ENCODE measurements around the gene ST8SIA5. TPM values are rescaled to one million over a fixed set of nuclear protein-coding genes. Genes with fewer than 3 reads are reported as not detected.

The ST8SIA5 gene
- total RNA-seq, 1 experiment from 2014 or later, result 5.4 TPM

- Mint-ChIP-seq H3K4me1 (no peaks in the 10 kb centered on the region), H3K27ac (no peak overlapping the region), H3K27me3 (ENCODE audit: low read depth) (peaks cover 5% of the 10 kb centered on the region), H3K36me3 (peaks cover 2% of the 10 kb centered on the region; the same call in 1 of the 2 replicates), H3K4me3 (no peak overlapping the region), H3K9me3 (peaks cover 20% of the 10 kb centered on the region)
- TF ChIP-seq ZSCAN18 (CRISPR knock-in tag; IDR thresholded peaks at IDR 0.05) (no peak), KAT7 (CRISPR knock-in tag; IDR thresholded peaks at IDR 0.05; ENCODE audit: borderline replicate concordance) (no peak), E2F5 (CRISPR knock-in tag; IDR thresholded peaks at IDR 0.05) (no peak), EMX1 (CRISPR knock-in tag; IDR thresholded peaks at IDR 0.05) (no peak), CREB1 (CRISPR knock-in tag; IDR thresholded peaks at IDR 0.05) (no peak), NFYB (CRISPR knock-in tag; conservative IDR thresholded peaks at IDR 0.05; ENCODE audit: low read depth) (no peak), ZNF138 (CRISPR knock-in tag; conservative IDR thresholded peaks at IDR 0.05) (no peak), TP53 (CRISPR knock-in tag; IDR thresholded peaks at IDR 0.05) (no peak), TEAD1 (CRISPR knock-in tag; IDR thresholded peaks at IDR 0.05) (no peak), ATF1 (CRISPR knock-in tag; IDR thresholded peaks at IDR 0.05) (no peak), PRRX2 (CRISPR knock-in tag; IDR thresholded peaks at IDR 0.05) (no peak), ZNF219 (CRISPR knock-in tag; IDR thresholded peaks at IDR 0.05; ENCODE audit: borderline replicate concordance) (no peak), AFF4 (CRISPR knock-in tag; IDR thresholded peaks at IDR 0.05; ENCODE audit: borderline replicate concordance) (no peak)
- POLR2A ChIA-PET, result interaction anchor here (1.1 kb wide), 1 partner anchor 25 kb away, joined by 3 read pairs; no protein-coding TSS in a partner anchor
- no peak for DNase-seq (ENCODE audit: low spot score)
- CTCF ChIA-PET, result interaction anchor here (1.4 kb wide), 1 partner anchor 16 kb away, joined by 4 read pairs; no protein-coding TSS in a partner anchor
- no peak for ATAC-seq
Measured at GRCh38 chr18:46740046-46740445, 16.8 kb downstream of the ST8SIA5 start.

GRCh38 chr18:46738491-46738890 is 18.4 kb downstream of the ST8SIA5 start:
- DNase-seq (ENCODE audit: low spot score), result no peak
- peak overlapping the region; percentile 42 for H3K27ac Mint-ChIP-seq
- no peak for ATAC-seq
- peaks cover 20% of the 10 kb centered on the region for H3K9me3 Mint-ChIP-seq
- H3K4me1 Mint-ChIP-seq, result no peaks in the 10 kb centered on the region
- peaks cover 3% of the 10 kb centered on the region; the same call in 1 of the 2 replicates for H3K27me3 Mint-ChIP-seq (ENCODE audit: low read depth)
- ChIA-PET CTCF (no interaction called here), POLR2A (no interaction called here)
- TF ChIP-seq ZNF263 (CRISPR knock-in tag; IDR thresholded peaks at IDR 0.05; ENCODE audit: low read depth), result no peak
- TF ChIP-seq ETV6 (CRISPR knock-in tag; IDR thresholded peaks at IDR 0.05), result no peak
- TF ChIP-seq ZBTB21 (CRISPR knock-in tag; IDR thresholded peaks at IDR 0.05; ENCODE audit: borderline replicate concordance), result no peak
- no peak for TF ChIP-seq GABPB1 (CRISPR knock-in tag; IDR thresholded peaks at IDR 0.05)
- TF ChIP-seq GRHL2 (CRISPR knock-in tag; IDR thresholded peaks at IDR 0.05; ENCODE audit: insufficient replicate concordance, severe bottlenecking), result no peak
- TF ChIP-seq ZNF219 (CRISPR knock-in tag; IDR thresholded peaks at IDR 0.05; ENCODE audit: borderline replicate concordance), result no peak
- no peak for TF ChIP-seq PRRX2 (CRISPR knock-in tag; IDR thresholded peaks at IDR 0.05)
- TF ChIP-seq FOXJ3 (CRISPR knock-in tag; IDR thresholded peaks at IDR 0.05; ENCODE audit: borderline replicate concordance), result no peak
- TF ChIP-seq CREB1 (CRISPR knock-in tag; IDR thresholded peaks at IDR 0.05), result no peak
- no peak for TF ChIP-seq ATF2 (CRISPR knock-in tag; IDR thresholded peaks at IDR 0.05; ENCODE audit: borderline replicate concordance, low read depth)
- no peak for TF ChIP-seq ARID4B (CRISPR knock-in tag; IDR thresholded peaks at IDR 0.05; ENCODE audit: borderline replicate concordance)
- no peak overlapping the region for H3K4me3 Mint-ChIP-seq
- H3K36me3 Mint-ChIP-seq, result peaks cover 2% of the 10 kb centered on the region; the same call in 1 of the 2 replicates
